ENCODE measurements around the gene CNTN6.

The CNTN6 gene

GRCh38 chr3:1172644-1173043 is 79.8 kb downstream of the CNTN6 start:
- no peak for DNase-seq (ENCODE audit: low read depth, low spot score)

DNA sequence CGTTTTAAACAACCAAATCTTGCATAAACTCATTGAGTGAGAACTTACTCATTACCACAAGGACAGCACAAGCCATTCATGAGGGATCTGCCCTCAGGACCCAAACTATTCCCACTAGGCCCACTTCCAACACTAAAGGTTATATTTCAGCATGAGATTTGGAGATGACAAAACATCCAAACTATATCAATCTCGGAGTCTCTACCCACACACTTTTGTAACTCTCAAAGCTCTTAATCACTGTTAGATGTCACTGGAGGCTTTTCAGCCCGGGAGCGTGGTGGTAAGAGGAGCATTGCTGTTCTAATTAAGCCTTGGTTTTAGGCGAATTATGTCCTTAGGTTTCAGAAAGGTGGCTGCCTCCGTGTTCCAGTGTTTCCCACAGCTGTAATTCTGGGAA is 86.3 kb downstream of the CNTN6 start:
- DNase-seq (ENCODE audit: low read depth, low spot score) = no peak

DNA sequence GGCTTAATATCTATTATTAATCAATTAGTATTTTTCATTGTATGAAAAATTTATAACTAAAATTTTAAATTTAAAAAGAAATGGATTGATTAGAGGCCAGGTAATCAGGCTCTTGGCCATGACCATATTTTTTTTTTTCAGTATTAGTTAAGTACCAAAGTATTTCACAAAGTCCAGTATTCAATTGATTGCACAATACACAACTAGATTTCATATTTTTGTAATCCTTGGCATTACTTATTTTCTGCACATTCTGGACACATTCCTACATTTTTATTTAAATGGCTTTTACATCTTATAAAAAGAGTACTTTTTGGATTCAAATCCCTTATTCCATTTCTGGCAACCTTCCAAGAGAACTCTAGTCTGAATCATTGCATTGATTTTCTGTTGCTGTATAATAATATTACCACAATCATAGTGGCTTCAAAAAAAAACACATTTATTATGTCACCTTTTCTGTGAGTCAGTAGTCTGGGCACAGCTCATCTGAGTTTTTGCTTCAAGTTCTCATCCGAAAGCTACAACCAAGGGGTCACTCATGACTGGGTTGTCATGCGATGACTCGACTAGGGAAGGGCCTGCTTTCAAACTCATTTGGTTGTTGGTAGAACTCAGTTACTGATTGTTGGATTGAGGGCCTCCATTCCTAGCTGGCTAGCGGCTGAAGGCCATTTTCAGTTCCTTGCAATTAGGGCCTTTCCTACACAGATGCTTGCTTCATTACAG is 90.7 kb downstream of the CNTN6 start:
- no peak for DNase-seq (ENCODE audit: low read depth, low spot score)

GRCh38 chr3:1190569-1190968 is 97.7 kb downstream of the CNTN6 start:
- DNase-seq (ENCODE audit: low read depth, low spot score) = no peak

DNA sequence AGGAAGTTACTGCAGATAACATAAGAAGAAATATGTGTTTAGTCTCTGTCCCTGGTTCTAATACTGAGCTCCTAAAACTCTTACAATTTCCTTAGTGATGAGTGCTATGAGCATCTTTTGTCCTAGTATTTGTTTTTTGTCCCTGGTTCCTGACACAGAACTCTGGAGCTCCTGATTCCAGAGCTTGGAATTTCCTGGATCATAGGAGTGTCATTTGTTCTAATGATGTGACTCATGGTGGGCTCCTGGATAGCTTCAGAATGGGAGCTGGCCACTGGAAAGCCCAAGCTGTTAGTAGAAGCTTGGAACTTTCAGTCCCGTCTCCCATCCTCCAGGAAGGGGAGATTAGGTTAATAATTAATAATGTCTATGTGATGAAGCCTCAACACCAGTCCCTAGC is 98.2 kb downstream of the CNTN6 start:
- DNase-seq (ENCODE audit: low read depth, low spot score) = no peak

DNA sequence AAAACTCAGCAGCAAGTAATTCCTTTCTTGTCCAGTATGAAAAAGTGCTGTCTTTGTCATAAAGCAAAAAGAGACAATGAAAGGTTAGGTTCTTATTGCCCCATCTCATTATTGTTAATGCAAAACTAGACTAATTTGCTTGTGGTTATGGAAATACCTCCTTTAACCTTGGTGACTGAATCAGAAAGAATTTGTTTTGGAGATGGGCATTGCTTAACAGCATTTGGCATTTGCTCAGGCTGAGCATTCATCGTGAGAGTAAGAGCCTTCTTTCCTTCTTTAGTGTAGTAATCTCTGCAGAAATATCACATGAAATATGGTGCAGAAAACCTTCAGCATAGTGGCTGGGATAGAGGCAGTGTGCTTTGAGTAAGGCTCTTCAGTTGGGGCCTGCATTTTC is 103.1 kb downstream of the CNTN6 start:
- DNase-seq (ENCODE audit: low read depth, low spot score) = no peak

- no peak for DNase-seq (ENCODE audit: low read depth, low spot score)
Measured at GRCh38 chr3:1197051-1197450, 104.2 kb downstream of the CNTN6 start.

GRCh38 chr3:1200371-1200770 is 107.5 kb downstream of the CNTN6 start:
- DNase-seq (ENCODE audit: low read depth, low spot score) = no peak

DNA sequence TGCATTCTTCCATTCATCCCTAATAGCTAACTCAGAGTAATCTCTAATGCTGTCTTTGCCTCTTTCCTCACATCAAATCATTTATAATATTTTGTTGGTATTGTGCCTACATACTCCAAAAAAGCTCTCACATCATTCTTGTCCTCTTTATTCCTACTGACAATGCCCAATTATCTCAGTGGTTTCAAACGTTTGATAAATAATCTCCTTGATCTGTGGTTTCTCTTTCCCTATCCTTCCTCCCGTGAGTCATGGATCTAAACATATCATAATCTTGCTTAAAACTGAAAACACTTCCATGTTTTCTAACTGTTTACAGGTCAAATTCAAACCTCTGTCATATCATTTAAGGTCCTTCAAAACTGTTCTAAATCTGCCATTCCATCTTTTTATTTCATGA is 115.1 kb downstream of the CNTN6 start:
- DNase-seq (ENCODE audit: low read depth, low spot score) = no peak

- DNase-seq (ENCODE audit: low read depth, low spot score) = no peak
Measured at GRCh38 chr3:1214933-1215332, 122.1 kb downstream of the CNTN6 start.

DNA sequence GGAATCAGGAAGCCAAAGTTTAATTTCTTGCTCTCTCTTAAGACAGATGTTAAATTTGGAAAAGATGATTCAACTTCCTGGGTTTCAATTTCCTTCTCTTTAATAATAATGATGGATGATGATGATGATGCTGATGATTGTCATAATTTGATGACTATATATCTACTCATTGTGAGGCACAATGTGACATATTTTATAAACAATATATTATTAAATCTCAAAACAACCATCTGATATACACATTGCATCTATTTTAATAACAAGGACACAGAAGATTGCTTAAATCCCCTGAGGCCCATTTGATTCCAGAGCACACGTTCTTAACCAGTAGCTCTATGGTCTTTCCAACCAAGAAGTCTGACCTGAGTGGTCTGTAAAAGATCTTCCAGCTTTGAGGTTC is 124.0 kb downstream of the CNTN6 start:
- DNase-seq (ENCODE audit: low read depth, low spot score) = no peak

GRCh38 chr3:1227111-1227510 is 134.3 kb downstream of the CNTN6 start:
- DNase-seq (ENCODE audit: low read depth, low spot score) = no peak

DNA sequence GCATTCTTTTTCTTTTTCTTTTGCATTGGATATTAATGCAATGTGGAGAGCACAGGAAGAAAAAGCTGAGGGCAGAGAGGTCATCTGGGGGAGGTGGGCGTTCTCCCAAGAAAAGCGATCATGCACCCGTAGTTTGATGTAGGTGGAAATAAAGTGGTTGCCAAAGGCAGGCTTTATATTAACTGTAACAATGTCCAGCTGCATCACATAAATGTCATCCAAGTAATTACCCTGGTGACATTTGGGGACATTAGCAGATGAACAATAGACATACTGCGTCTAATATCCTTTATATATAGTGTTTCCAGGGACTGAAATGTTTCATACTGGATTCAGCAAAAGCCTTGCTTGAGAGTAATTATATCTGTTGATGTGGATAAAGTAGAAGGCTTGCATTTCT is 135.5 kb downstream of the CNTN6 start:
- no peak for DNase-seq (ENCODE audit: low read depth, low spot score)

DNA sequence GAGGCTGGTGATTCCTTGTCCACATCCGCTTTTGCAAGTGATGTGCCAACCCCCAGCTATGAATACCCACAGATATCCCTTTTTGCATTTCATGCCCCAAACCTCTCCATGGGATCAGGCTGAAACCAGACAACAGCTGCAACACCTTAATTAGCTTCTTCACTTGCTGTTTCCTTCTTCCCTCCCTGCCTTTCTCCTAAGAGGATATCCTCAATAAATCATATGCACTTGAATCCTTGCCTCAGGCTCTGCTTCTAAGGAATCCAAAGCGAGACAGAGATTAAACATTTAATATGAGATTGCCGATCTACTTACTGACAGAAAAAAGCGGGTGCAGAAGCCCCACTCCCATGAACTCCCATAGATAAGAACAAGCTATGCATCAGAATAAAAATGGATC is 138.1 kb downstream of the CNTN6 start:
- no peak for DNase-seq (ENCODE audit: low read depth, low spot score)

- no peak for DNase-seq (ENCODE audit: low read depth, low spot score)
Measured at GRCh38 chr3:1232276-1232675, 139.5 kb downstream of the CNTN6 start.

DNA sequence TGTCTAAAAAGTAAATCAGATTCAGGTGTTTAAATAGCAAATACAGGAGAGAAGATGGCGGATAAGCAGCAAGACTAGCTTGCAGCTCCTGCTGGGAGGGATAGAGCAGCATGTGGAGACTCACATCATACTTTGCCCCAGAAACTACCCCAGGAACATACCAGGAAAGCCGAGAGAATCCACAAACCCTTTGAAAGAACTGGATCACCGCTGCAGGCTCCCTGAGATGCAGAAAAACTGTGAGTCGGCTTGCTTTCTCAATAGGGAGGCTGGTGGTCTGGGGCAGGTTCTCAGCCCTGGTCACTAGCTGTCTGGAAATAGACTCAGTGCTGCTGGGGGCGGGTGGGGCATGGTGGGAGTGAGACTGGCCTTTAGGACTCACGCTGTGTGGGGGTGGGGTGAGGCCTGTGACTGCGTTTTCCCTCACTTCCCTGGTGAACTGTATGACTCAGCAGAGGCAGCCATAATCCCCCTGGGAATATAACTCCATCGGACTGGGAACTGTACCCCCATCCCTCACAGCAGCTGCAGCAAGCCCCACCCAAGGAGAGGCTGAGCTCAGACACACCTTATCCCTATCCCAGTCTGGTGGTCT is 142.8 kb downstream of the CNTN6 start:
- DNase-seq (ENCODE audit: low read depth, low spot score) = no peak

GRCh38 chr3:1251282-1252060 is 158.6 kb downstream of the CNTN6 start:
- DNase-seq (ENCODE audit: low read depth, low spot score) = no peak

DNA sequence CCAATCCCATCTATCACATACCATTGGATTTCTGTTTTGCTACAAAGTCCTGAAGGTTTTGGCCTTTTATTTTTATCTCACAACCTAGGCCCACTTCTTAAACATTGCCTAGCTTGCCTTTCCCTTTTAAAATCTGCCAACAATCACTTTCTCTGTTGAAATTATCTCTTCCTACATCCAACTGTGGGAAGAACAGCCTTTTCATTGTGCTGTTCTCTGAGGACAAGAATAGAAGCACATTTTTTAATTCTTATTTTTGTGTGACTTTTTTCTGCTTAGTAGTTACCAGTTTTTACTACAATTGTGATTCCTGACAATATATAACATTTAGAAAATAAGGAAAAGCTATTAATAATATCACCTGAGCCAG is 159.2 kb downstream of the CNTN6 start:
- DNase-seq (ENCODE audit: low read depth, low spot score) = no peak

DNA sequence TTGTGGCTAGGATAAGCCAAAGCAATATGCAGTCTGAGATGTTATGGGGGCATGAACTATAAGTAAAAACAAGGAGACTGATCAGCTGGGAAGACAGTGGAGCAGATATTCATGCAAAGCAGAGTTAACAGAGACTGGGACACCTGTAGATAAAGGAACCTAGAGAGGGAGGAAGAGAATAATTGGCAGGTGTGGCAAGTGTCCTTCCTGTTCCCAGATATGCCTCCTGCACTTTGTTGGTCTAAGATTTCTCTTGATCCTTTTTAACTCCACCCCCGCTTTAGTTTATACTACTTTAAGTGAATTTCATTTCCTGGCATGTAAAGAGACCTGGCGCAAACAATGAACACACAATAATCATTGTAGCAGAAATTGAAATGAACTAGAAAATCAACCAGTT is 169.4 kb downstream of the CNTN6 start:
- no peak for DNase-seq (ENCODE audit: low read depth, low spot score)

GRCh38 chr3:1263121-1263520 is 170.3 kb downstream of the CNTN6 start:
- no peak for DNase-seq (ENCODE audit: low read depth, low spot score)

DNA sequence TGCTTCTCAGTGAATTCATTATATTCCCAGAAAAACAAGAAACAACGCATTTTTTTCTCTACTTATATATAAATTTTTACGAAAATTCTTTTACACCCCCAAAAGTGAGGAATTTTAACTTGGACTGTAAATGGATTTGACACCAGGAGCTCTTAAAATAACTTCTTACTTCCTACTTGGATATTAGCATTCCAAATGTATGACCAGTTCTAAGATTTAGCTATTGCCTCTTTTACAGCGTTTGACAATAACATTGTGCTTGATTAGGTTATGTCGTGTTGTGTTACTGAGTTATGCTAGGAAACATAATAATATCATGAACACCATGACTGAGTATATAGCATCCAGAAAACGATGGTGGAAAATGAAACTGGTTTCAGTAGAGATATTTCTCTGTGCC is 177.0 kb downstream of the CNTN6 start:
- no peak for DNase-seq (ENCODE audit: low read depth, low spot score)

GRCh38 chr3:1272546-1273265 is 179.9 kb downstream of the CNTN6 start:
- DNase-seq (ENCODE audit: low read depth, low spot score) = no peak

Measured in smooth muscle cell of the brain vasculature (primary cell).